ENCODE data around the gene SRPX.

Gene SRPX, protein sequence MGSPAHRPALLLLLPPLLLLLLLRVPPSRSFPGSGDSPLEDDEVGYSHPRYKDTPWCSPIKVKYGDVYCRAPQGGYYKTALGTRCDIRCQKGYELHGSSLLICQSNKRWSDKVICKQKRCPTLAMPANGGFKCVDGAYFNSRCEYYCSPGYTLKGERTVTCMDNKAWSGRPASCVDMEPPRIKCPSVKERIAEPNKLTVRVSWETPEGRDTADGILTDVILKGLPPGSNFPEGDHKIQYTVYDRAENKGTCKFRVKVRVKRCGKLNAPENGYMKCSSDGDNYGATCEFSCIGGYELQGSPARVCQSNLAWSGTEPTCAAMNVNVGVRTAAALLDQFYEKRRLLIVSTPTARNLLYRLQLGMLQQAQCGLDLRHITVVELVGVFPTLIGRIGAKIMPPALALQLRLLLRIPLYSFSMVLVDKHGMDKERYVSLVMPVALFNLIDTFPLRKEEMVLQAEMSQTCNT

DNA sequence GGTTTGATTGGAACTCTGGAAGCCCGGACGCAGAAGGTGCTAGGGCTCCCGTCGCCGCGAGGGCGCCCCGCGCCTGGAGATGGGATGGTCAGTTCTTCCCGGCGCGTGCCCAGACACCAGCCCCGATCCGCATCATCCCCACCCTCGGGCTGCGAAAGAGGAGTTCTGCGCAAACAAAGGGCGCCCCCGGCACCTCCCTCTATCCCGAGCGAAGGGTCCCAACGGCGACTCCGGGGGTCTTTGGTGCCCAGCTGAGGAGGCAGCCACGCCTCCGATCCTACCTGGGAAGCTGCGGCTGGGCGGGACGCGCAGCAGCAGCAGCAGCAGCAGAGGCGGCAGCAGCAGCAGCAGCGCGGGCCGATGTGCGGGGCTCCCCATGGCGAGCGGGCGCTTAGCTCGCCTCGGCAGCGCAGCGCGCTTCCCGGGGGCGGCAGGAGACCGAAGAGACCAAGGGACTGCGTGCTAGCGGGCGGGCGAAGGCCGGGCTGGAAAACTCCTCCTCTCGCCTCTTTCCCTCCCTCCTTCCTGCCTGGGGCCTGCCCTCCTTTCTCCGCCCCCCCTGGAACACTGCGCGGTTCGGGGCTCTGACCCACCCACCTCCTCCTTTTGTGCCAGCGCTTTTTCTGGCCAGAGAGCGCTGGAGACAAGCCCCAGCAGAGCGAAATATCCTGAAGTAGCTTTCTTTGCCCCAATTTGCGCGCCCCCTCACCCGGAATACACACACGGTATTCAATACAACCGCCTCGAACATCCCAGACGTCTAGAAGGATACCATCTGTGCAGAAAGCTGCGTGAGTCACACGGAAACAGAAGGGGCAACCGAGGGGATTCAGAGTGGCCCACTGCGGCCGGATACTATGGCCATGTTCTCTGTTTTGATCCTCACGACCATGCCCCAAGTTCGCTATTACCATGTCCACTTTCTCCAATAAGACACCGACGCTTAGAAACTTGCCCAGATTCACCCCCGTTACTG is at the start of gene SRPX:
Gene SRPX, minus strand, starts transcription at position 457 of the 976 bp plus-strand sequence. Its CDS starts 79 bp downstream, at position 378.
- peak in 1 of 2 donors; percentile 2 for DNase-seq

DNA sequence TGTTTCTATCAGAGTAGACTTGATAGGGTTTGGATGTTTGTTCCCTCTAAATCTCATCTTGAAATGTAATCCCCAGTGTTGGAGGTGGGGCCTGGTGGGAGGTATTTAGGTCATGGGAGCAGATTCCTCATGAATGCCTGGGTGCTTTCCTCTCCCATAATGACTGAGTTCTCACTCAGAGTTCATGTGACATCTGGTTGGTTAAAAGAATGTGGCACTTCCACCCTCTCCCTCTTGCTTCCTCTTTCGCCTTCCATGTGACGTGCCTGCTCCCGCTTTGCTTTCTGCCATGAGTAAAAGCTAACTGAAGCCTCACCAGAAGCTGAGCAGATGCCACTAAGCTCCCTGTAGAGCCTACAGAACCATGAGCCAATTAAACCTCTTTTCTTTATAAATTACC is 47.3 kb upstream of the SRPX start:
- no peak for DNase-seq

DNA sequence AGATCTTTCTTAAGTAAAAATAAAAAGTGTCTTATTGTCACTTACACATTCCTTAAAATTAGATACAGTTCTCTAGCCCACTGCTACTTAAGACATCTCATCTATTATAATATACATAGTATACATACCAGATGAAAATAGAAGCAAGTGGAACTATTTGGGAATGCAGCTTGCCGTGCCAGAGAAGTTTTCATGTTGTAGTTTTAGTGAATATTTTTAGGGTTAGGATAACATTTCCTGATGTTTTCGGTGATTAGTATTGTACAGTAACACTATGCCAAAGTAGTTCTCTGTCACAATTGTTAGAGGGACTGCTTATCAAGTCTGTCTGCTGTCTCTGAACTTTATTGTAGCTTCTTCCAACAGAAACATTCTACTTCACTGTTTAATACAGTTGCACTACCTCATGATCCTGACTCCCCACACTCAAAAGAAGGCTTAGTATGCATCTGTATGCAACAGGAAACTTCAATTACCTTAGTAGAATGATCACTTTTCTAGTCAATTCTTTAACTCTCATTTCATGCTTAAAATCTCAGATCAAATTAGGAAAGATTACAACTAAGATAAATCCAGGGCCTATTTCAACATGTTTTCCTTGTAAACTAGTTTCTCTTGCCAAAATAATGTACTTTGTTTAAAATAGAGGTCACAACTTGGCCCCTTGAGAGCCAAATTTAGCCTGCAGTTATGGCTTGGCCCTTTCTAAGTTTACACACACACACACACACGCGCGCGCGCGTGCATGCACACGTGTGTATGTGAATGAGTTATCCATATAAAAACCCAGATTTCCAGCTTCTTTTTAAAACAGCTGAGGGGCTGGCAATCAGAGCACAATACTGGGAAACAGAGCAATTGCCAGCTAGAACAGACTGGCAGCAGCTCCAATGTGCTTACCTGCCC is 42.3 kb upstream of the SRPX start:
- no peak for DNase-seq

DNA sequence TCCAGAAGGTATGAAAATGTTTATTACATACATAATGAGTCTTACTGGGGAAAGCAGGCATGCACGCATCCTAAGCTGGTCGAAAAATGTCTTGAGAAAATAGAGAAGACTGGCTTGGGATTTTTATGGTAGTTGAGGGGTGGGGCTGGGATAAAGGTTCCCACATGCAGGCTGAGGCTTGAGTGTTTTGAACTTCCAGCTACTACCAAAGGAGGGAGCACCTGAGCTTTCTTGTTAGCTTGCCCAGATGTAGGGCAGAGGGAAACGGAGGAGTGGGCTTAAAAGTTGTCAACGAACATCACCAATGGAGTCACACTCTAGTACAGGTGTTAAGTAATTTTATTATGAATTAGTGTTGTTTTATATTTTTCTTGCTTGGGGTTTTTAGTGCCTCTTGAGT is 39.6 kb upstream of the SRPX start:
- DNase-seq, result no peak

DNA sequence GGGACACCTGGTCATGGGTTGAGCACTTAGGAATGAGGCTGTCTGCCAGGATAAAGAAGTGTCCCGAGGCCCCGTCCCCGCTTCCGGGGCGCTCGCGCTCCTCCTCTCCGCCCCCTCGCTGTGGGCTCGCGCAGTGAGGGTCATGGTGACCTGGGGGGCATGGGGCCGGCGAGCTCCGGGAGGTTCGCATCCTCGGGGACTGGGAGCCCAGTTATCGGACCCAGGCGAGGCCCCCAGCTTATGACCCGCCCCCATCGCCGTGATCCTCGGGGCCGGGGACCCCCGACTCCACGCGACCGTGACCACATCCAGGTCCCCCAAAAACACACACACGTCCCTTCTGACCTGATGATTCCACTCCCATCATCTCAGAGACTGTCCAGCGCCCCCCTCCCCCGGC is 35.3 kb upstream of the SRPX start:
- DNase-seq, result no peak

DNA sequence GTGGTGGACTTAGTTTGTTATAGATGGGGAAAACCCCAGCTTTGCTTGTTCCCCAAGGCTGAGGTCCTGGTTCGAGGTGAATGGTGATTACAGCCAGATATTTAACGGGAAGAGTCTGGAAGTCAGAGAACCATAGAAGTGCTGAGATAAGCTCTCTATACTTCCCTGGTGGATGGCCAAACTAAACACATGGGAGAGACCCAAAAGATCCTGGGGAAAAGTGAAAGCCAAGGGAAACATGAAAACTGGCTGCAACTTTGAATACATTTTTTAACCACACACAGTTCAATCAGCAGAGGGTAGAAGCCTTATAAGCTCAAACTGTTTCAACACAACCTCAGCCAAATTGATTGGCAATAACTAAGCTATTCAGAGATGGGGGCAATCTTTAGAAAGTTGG is 29.3 kb upstream of the SRPX start:
- no peak for DNase-seq

DNA sequence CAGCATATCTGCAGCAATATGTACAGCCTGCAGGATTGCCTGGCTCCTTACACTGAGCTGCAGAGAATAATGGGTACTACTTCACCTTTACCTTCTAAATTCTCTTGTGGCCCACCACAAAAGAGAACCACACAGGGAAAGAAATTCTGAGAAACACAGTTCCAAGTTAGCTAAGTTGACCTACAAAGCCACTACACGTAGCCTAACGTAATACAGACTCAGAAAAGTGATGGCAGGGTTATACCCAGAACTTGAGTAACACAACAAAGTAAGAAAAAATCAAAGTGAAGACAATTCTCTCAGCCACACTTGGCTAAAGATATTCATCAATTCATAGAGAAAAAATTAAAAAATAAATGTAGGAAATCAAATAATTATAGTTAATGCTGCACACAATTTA is 26.4 kb upstream of the SRPX start:
- DNase-seq, result no peak

DNA sequence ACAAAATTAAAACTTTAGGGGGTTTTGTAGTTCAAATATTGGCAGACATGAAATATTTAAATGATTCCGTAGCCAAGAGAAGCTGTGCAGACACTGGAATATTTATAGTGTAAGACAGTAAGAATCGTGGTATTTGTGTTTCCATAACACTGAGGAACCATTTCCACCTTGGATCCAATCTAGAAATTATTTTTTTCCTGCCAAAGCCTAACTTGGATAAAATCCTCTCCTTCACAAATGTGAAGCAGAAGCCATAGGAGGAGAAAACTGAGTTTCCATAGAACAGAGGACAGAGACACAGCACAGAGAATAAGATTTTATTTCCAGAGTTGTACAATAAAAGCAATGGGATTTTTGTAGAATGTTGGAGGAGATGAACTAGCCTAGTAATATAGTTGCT is 19.9 kb upstream of the SRPX start:
- no peak for DNase-seq

DNA sequence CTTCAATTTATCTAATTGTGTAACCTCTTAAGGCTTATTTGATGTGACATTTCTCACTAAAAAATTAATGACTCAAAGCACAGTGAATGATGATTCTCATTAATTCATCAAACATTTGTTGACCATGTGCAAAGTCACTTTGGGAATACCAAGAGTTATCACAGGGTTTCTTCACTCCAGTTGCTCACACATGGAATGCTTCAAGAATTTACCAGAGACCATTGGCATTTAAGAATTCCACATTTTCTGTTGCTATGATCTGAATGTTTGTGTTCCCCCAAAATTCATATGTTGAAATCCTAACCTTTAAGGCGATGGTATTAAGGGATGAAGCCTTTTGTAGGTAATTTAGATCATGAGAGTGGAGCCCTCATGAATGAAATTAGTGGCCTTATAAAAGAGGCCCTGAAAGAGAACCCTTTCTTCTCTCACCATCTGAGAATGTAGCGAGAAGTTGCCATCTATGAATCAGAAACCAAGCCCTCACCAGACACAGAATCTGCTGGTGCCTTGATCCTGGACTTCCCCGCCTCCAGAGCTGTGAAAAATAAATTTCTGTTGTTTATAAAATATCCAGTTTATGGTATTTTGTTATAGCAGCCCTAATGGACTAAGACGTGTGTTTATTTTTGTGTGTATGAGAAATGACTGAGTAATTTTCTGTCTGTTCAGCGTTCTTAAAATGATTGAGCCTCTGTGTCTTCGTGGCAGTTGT is 16.4 kb upstream of the SRPX start:
- no peak for DNase-seq

DNA sequence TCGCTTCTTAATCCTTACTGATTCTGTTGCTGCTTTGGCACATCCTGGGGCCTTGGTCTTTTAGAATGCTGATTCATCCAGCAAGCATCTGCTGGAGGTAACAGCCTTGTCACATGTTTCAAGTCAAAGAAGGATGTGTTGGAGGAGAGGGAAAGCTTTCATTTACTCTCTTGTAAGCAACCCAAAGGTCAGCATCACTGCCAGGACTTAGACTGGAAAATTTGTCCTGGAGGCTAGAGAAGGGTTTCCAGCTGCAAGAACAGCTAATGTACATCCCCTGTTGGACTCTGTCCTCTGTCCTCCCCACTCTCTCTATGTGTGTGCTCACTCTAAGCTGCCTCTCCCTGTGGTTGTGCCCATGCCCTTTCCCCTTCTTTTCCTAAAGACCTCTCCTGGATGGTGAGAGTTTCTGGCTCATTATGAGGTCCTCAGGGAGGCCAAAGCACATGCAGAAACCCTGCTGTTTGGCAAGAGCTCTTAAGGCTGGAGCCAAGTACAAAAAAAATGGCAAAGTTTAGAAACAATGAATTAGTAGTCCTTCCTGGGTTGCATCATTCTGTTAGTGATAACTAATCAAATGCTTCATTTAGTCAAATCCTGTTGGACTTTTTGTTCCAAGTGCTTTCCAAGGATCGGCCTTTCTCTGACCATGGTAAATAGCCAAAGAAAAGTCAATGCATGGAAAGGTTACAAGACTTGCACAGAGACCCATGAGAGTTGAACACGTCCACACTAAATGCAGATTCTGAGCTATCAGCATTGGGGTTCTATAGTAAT is 13.4 kb upstream of the SRPX start:
- no peak for DNase-seq

DNA sequence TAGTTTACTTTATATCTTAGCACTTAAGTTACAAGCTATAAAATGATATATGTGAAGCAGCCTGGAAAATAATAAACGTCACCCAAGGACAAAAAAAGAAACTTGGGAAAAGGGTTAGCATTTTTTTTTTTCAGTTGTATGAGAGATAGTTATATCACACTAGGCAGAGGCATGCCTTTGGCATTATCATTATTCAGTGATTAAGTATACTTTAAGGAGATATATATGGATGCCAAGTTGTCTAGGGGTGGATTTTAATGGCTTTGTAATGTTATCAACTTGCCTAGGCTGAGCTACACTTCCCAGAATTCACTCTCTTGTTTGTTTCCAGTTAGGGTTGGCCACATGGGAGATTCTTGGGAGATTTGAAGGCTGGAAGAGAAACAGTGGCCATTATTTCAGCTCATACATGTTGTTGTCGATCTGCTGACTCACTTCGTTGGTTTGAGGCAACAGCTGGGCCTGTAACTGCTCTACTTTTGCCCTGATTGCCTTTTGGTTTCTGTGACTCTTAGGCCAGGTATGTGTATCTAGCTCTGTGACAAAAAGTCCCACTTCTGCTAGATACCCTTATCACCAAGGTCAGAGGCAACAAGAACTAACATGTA is 11.5 kb upstream of the SRPX start:
- DNase-seq, result no peak

DNA sequence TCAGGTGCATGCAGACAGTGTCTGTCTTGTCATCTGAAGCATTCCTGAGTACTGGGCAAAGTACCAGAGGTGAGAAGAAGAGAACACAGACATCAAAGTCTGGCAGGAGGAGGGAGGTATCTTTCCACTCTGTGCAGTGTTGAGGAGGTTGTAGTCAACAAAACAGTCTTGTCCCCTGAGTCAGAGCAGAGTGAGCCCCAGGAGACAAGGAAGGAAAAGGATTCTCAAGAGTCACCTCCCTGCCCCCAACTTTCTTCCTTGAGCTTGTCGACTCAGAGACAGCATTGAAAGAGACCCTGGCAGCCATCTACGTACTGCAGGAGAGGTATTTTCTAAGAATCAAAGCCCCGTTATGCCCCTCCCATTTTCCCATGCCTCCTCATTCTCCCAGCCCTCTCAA is 4.4 kb upstream of the SRPX start:
- DNase-seq, result no peak

DNA sequence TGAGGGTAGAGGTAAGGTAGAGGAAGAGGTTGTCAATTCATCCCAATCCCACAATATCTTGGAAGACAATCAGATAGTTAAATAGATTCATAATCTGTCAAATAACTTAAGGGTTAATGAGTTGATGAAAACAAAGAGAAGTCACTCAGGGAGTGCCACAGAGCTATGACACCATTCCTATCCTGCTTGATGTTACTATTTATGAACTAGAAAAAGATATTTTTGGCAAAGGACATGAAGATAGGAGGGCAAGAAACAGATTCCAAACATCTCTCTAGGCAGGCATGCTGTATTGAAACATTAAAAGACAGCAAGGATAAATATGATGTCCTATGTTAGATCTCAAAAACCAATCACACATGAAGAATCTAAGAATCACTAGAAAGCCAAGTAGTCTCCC is 3.5 kb upstream of the SRPX start:
- no peak for DNase-seq

DNA sequence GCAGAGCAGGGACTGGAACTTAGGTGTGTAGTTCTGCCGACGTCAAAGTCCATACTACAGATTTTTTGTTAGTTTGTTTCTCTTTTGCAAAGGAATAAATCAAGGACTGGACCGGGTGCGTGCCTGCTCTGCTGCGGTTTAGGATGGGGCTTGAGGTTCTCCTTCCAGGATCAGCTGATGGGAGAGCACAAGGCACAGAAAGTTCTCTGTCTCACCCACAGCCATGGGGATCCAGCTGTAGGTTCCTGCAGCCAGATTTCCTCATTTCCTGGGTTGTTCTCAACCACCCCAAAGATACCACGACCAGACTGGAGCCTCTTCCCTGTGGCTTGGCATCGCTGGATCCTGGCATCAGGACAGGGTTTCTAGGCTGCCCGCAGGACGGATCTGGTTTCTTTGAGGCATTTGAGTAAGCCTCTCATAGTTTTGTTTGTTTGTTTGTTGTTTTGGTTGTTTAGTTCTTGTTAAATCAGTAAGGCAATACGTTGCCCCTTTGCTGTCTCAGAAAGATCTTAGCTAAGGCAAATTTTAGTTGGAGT is 789 bp upstream of the SRPX start:
- no peak for DNase-seq

DNA sequence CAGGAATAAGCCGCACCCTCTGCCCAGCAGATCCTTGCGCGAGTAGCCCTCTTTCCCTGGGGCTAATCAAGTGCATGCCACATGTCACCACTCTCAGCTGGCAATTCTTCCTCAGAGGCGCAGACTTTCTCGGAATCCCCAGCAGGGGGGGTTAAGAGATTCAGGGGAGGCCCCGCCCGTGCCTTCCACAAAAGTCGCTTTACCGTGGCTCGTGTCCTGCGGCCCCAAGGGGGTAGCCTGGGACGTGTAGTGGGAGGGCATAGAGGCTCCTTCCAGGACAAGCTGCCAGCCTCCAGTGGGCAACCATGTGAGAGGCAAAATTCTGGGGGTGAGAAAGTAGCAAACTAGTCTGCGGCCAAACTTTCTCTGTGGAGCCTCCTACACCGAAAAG is 652 bp downstream of the SRPX start:
- DNase-seq, result peak; percentile 17 to 28

DNA sequence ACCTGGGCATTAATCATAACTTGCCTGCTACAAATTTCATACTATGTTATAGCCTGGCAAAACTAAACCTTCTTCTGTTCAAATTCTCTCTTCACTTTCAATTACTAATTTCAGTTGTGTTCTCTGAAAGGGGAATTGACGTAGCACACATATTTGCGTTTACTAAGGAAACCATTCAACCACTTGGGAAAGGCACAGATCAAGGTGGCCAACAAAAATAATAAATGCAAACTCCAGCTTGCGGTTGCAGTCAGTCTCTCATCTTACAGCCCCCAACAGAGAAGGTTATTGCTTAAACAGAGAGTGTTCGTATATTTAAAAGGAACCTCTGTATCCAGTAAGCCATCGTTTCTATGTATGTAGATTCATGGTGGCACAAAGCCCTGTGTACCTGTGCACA is 4.0 kb downstream of the SRPX start:
- no peak for DNase-seq

DNA sequence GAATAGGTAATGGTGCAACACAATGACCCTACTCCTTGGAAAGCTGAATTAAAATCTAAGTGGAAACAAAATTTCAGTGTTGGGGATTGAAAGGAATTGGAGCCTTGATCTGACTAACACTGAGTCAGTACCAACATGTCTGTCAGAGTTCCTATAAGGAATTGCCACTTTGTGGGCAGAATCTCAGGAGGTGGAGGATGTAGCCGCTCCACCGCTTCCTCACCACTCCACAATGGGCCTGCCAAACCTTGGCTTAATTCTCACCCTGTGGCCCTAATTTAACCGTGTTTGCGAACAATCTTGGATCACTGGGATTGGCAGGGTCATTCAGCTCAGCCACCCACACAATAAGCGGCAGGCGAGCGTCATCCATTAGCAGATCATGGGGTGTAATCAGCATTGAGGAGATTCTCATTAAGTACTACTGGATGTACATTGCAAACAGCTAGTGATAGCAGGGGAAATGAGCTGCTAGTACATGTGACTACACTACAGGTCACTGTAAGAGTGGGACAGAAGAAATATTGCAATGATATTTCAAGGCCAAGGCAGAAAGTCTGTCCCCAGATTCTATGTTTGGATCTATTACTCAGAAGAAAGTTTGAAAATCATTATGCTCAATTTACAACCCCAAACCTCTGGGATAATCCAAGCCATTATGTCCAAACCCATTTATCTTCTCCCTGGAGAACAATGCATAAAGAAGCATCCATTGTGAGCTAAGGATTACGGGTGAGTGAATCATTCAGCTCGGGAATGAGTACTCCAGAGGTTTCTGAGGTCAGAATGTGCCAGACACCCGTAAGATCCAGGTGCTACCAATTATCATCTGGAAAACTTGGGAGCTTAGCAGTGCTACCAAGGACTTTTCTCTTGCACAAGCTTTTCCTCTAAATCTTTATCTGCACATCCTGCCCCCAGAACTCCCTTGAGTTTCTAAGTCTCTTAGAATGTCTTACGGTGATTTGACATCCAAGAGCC is 5.8 kb downstream of the SRPX start:
- DNase-seq, result no peak

DNA sequence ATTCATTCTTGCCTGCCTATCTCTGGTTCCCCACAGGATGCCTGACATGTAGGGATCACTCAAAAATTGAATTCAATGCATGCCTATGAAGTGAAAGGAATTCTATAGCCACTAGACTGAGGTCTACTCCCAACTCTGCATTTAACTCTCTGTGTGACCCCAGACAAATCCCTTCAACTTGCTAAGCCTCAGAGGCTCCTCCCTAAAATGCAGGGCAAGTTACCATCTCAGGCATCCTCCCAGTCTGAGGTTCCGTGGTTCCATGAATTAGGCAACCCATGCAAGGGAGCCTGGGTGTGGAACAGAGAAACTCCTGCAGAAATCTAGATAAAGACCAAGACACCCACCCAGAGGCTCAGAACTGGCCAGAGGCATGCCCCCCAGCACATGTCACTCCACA is 6.6 kb downstream of the SRPX start:
- DNase-seq, result no peak
